Stimulated activated CD8-positive, alpha-beta memory T cell treated with anti-CD3 and anti-CD28 coated beads, Interleukin-15, amount 100 ng/mL, for 48 hours (primary cell): ENCODE results near the gene CPD.

Experiments
- DNase-seq, 2 donors: peaks; one replicate each; pipeline ENCODE4 v3.0.0-alpha.2; 2020; ENCODE audit warnings: low read depth in 2 of 2

The CPD gene

DNA sequence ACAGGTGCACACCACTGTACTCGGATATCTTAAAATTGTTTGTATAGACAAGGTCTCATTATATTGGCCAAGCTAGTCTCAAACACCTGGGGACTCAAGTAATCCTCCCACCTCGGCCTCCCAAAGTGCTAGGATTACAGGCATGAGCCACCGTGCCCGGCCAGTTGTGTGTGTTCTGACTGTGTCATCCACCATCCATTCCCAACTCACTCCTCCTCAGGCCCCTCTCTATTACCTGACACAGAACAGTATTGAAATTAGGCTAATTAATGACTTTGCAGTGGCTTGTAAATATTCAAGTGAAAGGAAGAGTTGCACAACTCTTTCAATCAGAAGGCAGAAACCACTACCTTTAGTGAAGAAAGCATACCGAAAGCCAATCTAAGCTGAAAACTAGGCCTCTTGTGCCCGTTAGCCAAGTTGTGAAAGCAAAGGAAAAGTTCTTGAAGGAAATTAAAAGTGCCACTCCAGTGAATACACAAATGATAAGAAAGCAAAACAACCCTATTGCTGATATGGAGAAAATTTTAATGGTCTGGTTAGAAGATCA lies 127.2 kb downstream of the CPD start:
- no peak for DNase-seq

DNA sequence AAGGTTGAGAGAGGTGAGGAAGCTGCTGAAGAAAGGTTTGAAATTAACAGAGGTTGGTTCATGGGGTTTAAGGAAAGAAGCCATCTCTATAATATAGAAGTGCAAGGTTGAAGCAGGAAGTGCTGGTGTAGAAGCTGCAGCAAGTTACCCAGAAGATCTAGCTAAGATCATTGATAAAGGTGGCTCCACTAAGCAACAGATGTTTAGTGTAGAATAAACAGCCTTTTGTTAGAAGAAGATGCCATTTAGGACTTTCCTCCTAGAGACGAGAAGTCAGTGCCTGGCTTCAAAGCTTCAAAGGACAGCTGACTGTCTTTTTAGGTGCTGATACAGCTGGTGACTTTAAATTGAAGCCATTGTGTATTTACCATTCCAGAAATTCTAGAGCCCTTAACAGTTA lies 127.8 kb downstream of the CPD start:
- DNase-seq = no peak

DNA sequence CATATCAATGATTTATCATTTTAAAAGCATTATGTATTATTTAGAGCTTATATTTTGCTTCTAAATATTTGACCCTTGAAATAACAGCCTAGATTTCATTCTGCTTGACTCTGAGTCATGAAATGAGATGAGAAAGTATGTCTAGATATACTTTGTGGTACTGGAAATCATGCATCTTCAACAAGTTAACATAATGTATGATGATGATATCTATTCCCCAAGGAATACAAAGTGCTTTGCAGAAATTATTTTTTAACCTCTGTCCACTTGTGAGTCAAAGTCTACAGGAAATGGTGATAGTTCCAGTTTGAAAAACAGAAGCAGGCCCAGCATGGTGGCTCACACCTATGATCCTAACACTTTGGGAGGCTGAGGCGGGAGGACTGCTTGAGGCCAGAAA lies 134.6 kb downstream of the CPD start:
- no peak for DNase-seq

DNA sequence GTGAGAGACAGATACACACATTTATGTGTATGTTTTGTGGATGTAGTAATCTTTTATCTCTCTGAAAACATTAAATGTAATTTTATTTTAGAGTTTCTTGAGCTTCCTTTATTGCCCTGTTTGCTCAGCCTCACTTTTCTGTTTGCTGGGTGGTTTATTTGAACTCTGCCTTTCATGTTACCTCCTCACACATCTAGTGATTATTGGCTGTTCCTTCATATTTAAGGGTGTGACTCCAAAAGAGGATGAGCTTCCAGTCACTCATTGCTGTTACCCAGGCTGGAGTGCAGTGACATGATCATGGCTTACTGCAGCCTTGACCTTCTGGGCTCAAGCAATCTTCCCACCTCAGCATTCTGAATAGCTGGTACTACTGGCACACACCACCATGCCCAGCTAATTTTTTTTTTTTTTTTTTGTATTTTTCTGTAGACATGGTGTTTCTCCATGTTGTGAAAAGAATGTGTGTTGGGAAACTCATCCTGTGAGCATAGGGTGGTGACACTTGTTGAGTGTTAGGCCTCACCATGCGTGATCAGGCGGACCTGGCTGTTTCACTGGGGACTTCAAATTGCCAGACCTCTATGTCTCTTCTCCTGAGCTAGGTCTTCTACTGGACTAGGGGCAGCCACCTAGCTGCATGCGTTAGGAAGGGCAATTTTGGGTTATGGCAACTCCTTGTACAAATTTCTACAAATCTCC lies 136.3 kb downstream of the CPD start:
- DNase-seq = no peak

DNA sequence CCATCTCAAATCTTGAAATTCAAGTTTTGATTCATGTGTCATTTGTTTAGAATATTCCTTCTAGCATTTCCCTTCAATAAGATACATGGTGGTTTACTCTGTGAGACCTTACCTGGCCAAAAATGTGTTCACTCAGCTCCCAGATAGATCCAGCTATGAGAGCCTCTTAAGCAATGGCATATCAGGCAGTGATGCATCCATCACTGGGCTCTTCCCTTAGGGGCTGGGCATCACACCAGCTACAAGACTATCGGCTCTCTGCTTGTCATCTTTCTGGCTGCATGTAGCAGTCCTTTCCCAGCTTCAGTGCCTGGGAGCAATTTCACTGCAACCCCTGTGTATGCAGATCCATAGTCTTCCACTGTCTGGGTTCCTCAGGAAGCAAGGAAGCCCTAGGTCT lies 139.1 kb downstream of the CPD start:
- no peak for DNase-seq

DNA sequence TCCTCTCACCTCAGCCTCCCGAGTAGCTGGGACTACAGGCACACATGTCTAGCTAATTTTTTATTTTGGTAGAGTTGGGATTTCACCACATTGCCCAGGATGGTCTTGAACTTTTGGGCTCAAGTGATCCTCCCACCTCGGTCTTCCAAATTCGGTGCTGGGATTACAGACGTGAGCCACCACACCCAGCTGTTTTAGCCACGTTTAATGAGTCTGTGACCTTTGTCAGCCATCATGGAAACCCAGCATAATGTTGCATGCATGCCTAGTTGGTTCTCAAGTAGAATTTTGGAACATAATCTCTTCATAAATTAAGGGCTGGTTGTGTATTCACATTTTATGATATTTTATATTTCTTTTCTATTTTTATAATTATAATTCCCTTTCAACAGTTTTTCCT lies 140.4 kb downstream of the CPD start:
- DNase-seq = no peak
